ENCODE measurements around the gene NTN1.

The NTN1 gene

GRCh38 chr17:9231449-9232154 is 210.3 kb downstream of the NTN1 start:
- no peak for DNase-seq (ENCODE audit: low read depth in 3 of 3)

DNA sequence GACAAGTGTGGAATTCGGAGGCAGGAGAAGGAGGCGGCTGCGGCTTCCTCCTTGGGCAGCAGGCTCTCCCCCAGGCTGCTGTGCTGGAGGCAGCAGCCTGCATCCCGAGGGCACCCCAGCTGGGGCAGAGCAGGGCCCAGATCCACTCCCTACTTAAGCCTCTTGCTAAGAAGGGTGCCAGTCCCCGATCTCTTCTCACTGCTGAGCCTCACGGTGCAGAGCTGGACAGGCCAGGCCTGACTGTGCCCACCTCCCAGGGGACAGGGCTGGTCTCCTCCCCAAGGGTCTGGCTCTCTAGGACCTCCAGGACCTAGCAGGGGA is 210.8 kb downstream of the NTN1 start:
- DNase-seq (ENCODE audit: low read depth in 3 of 3): no peak

GRCh38 chr17:9232591-9233270 is 211.4 kb downstream of the NTN1 start:
- DNase-seq (ENCODE audit: low read depth in 3 of 3): no peak

DNA sequence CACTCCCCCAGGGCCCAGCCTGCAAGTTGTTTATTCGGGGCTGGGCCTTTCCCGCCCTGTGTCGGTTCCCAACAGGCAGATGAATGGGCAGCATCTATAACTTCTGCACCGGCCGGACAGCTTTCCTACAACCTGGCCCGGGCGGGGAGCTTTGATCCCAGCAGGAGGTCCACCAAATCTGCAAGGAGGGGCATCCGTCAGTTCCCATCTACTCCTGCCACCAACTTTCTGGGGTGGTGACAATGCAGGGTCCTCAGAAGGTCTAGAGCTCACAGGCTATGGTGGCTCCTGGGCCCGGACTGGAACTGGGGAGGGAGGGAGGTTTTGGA is 211.9 kb downstream of the NTN1 start:
- DNase-seq (ENCODE audit: low read depth in 3 of 3): no peak

GRCh38 chr17:9233761-9234160 is 212.5 kb downstream of the NTN1 start:
- no peak for DNase-seq (ENCODE audit: low read depth in 3 of 3)

GRCh38 chr17:9234389-9234945 is 213.2 kb downstream of the NTN1 start:
- no peak for DNase-seq (ENCODE audit: low read depth in 3 of 3)

- no peak for DNase-seq (ENCODE audit: low read depth in 3 of 3)
Observed at GRCh38 chr17:9235346-9235745, 214.0 kb downstream of the NTN1 start.

DNA sequence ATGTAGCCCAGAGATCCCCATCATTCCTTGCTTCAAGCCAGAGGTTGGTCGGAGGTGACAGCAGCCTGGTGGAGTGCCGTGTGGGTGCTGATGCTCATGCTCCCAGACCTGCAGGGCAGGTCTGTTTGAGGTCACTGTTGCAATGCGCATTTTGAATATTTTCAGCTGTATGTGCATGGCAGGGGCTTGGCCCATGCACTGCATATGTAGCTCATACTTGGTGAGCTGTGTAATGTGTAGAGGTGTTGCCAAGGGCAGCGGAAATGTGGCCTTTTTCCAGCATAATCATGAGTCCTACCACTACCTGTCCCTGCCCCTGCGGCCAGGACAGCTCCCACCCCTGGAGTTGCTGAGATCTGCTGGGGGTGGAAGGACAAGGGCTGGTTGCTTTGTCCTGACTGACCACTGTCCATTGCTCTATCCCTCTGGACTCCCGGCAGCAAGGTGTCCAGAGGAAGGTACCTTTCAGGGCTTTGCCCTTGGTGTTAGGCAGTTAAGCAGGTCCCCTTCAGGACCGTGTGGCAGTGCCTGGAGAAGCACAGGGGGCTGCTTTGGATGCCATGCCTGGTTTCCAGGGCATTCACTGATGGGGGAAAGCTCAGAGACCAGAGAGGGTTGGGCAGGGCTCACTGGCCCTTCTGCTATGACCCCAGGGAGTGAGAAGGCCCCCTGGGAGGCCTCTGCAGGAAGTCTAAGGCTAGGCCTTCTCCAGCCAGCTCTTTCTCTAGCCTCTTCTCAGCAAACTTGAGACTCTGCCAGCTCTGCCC is 215.2 kb downstream of the NTN1 start:
- no peak for DNase-seq (ENCODE audit: low read depth in 3 of 3)

GRCh38 chr17:9237053-9237410 is 215.7 kb downstream of the NTN1 start:
- no peak for DNase-seq (ENCODE audit: low read depth in 3 of 3)

DNA sequence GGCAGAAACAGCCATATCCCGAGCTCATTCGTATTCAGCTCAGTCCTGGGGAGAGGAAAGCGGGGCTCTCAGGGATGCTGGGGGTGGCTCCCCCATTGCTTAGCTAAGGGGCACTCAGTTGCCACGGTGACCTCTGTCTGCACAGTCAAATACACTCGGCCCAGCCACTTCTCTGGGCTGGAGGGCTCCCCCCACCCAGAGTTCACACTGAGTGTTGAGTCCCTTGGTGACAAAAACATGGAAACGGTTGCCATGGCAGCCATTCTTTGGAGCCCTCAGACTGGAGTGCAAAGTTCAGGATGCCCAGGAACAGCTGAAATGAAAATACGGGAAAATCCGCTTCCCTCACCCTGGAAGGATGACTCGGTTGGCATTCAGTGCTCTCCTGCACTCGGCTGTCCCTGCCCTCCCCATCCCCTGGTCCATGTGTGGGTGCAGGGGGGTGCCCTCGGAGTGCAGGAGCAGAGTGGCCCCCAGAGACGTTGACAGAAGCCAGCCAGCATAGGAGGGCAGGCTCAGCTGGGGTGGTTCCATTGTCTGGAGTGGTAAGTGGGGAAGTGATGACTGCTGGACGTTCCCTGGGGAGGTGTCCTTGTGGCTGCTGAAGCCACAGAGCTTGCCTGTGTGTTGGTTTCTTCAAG is 216.5 kb downstream of the NTN1 start:
- no peak for DNase-seq (ENCODE audit: low read depth in 3 of 3)

- no peak for DNase-seq (ENCODE audit: low read depth in 3 of 3)
Observed at GRCh38 chr17:9238340-9239245, 217.3 kb downstream of the NTN1 start.

- no peak for DNase-seq (ENCODE audit: low read depth in 3 of 3)
Observed at GRCh38 chr17:9239246-9239792, 218.0 kb downstream of the NTN1 start.

- peak; percentile 32 to 61 (median 43) for DNase-seq (ENCODE audit: low read depth in 3 of 3)
Observed at GRCh38 chr17:9239793-9240658, 218.7 kb downstream of the NTN1 start.

DNA sequence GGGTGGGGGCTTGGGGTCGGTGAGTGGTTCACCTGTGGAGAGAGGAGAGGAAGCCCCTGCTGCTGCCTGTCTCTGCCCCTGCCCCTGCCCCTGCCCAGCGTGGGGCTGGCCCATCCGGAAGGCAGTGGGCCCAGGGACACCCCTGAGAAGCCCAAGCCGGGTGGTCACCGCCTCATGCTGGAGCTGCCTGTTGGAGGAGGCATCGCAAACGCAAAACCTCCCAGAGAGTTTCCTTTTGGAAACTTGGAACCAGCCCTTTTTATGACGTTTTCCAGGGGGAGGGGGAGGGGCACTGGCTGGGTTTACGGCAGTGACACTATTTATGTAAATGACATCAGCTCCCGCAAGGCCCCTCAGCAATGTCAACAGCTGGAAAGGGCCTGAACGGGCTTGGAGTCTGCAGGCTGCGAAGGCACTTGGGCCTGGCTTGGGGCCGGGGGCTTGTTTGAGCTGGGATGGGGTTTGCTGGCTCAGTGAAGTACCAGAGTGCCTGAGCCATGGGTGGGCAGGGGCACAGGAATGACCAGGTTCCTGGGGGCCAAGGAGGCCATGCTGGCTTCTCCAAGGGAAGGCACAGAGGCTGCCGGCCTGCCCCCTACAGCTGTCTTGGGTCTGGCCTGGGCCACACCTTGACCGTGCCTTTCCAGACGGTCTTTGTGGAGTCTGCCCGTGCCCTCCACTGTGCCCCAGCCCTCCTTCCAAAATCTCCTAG is 219.5 kb downstream of the NTN1 start:
- no peak for DNase-seq (ENCODE audit: low read depth in 3 of 3)

DNA sequence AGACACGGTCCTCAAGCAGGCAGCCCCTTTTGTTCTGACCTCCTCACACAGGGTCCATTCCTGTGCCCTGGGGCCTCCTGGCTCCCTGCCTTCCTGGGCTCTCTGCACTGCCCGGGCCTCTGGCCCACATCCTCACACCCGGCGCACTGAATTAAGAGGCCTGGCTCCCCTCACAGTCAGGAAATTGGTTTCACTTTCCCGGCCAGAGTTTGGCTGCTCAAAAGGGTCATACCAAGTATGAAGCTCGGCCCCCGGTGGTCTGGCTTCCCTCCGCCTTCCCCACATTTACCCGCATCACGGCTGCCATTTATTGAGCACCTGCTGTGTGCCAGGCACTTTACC is 220.0 kb downstream of the NTN1 start:
- DNase-seq (ENCODE audit: low read depth in 3 of 3): no peak

GRCh38 chr17:9241774-9242496 is 220.6 kb downstream of the NTN1 start:
- no peak for DNase-seq (ENCODE audit: low read depth in 3 of 3)

GRCh38 chr17:9242497-9242881 is 221.2 kb downstream of the NTN1 start:
- no peak for DNase-seq (ENCODE audit: low read depth in 3 of 3)

DNA sequence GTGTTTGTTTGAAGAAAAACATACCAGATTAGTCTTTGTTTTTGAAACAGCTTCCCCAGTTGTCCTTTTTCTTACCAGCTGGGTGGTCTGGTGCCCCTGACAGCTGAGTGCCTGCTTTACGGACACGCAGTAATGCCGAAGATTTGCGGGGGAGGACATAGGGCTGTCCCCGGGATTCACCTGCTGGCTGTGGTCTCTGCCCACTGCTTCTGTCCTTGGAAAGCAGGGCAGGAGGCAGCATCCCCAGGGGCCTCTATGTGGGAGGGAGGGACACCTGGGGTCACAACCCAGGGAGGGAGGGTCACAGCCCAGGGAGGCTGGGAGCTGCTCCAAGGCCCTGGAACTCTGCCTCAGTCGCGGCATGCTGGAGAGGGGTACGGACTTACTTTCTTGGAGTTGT is 221.7 kb downstream of the NTN1 start:
- DNase-seq (ENCODE audit: low read depth in 3 of 3): no peak

Data from stimulated activated CD4-positive, alpha-beta T cell treated with anti-CD3 and anti-CD28 coated beads, TNF-alpha, amount 100 ng/mL, for 24 hours (primary cell).